HepG2 (cell line): ENCODE data around the gene FAM118A. TPM values are rescaled to one million over a fixed set of nuclear protein-coding genes. Genes with fewer than 3 reads are reported as not detected.

Experiments used
- AHDC1 ChIP-seq: sonication (generic); formaldehyde crosslinking; IDR thresholded peaks from 2 replicates; pipeline ENCODE4 v1.5.1; 2020; ENCODE audit warnings: mild to moderate bottlenecking, missing genetic modification reagents, borderline replicate concordance
- FOSL1 ChIP-seq: sonication (generic); formaldehyde crosslinking; IDR thresholded peaks from 2 replicates; pipeline ENCODE4 v1.9.0; 2021; ENCODE audit warnings: missing genetic modification reagents, borderline replicate concordance
- FOXK1 ChIP-seq: sonication (generic); formaldehyde crosslinking; IDR thresholded peaks from 2 replicates; pipeline ENCODE4 v1.4.0; 2020; ENCODE audit warnings: low read depth, missing genetic modification reagents, borderline replicate concordance
- MEIS1 ChIP-seq: sonication (generic); formaldehyde crosslinking; IDR thresholded peaks from 2 replicates; pipeline ENCODE4 v1.9.0; 2021; ENCODE audit warnings: mild to moderate bottlenecking, missing genetic modification reagents, moderate library complexity, borderline replicate concordance
- MXD1 ChIP-seq: sonication (generic); formaldehyde crosslinking; IDR thresholded peaks from 2 replicates; pipeline ENCODE4 v1.4.0; 2020; ENCODE audit warnings: mild to moderate bottlenecking, missing genetic modification reagents
- MYC ChIP-seq: sonication (generic); formaldehyde crosslinking; IDR thresholded peaks from 2 replicates; pipeline ENCODE4 v1.9.0; 2021; ENCODE audit warnings: missing genetic modification reagents, borderline replicate concordance
- MZF1 ChIP-seq: sonication (generic); formaldehyde crosslinking; IDR thresholded peaks from 2 replicates; pipeline ENCODE4 v1.8.1; 2023; ENCODE audit warnings: mild to moderate bottlenecking, missing genetic modification reagents, borderline replicate concordance
- SMC3 ChIP-seq: IDR thresholded peaks from 2 replicates; pipeline ENCODE4 v1.6.1; 2011; ENCODE audit warnings: low read length, improper control_type of control experiment
- TFE3 ChIP-seq: IDR thresholded peaks from 2 replicates; pipeline ENCODE4 v1.6.1; 2016
- TRAFD1 ChIP-seq: sonication (generic); formaldehyde crosslinking; IDR thresholded peaks from 2 replicates; pipeline ENCODE4 v1.5.1; 2020; ENCODE audit warnings: missing genetic modification reagents, mild to moderate bottlenecking, borderline replicate concordance
- ZBTB49 ChIP-seq: sonication (generic); formaldehyde crosslinking; IDR thresholded peaks from 2 replicates; pipeline ENCODE4 v1.4.0; 2020; ENCODE audit warnings: missing genetic modification reagents, borderline replicate concordance
- ZNF639 ChIP-seq: conservative IDR thresholded peaks from 2 replicates; pipeline ENCODE4 v1.6.1; 2018; ENCODE audit warnings: missing genetic modification reagents
- ZNF776 ChIP-seq: sonication (generic); formaldehyde crosslinking; IDR thresholded peaks from 2 replicates; pipeline ENCODE4 v1.4.0; 2020; ENCODE audit warnings: mild to moderate bottlenecking, missing genetic modification reagents
- ZNF883 ChIP-seq: sonication (generic); formaldehyde crosslinking; IDR thresholded peaks from 2 replicates; pipeline ENCODE4 v1.5.1; 2020; ENCODE audit warnings: mild to moderate bottlenecking, missing genetic modification reagents; ENCODE audit errors: not compliant biosample characterization
- polyA plus RNA-seq, 8 experiments: library from polyadenylated mRNA; depleted of rRNA in 3 of 8; stranded (reverse) in 7 of 8; unstranded in 1 of 8; fragments of >200 nt; fragmentation: Illumina TruSeq in 4 of 8; extraction: Trizol in 4 of 8; gene quantifications; 2 replicates each; pipeline versions ENCODE4 v1.2.1 to v1.2.3, GENCODE V29; 2011 to 2016; ENCODE audit warnings: low read depth in 4 of 8, missing spikeins in 1 of 8, mixed read lengths in 1 of 8; ENCODE audit not compliant: insufficient read depth in 1 of 8
- total RNA-seq, 5 experiments: library from RNA; depleted of rRNA; stranded (reverse); fragments of >200 nt; fragmentation: Illumina TruSeq; extraction: Trizol; gene quantifications; 2 replicates each; pipeline ENCODE4 v1.2.3, GENCODE V29; 2016; ENCODE audit warnings: low read depth in 1 of 5

Gene FAM118A
- total and polyA plus RNA-seq, 2 of the 13 experiments (the other 11 are each of a cell fraction or from before 2014, with no cell fraction given) = 36.7 to 48.2 TPM

- TF ChIP-seq ZBTB49 (CRISPR knock-in tag) = no peak
- TF ChIP-seq MYC (CRISPR knock-in tag) = peak; percentile 87
- TF ChIP-seq ZNF639 (CRISPR knock-in tag) = no peak
- no peak for TF ChIP-seq MZF1
- no peak for TF ChIP-seq SMC3
- no peak for TF ChIP-seq MEIS1 (CRISPR knock-in tag)
- TF ChIP-seq AHDC1 = no peak
- TF ChIP-seq FOXK1 (CRISPR knock-in tag) = peak; percentile 55; the same call in 1 of the 2 replicates
- no peak for TF ChIP-seq FOSL1
- peak; percentile 93; the same call in 1 of the 2 replicates for TF ChIP-seq ZNF776 (CRISPR knock-in tag)
- TF ChIP-seq MXD1 (CRISPR knock-in tag) = peak; percentile 85
- no peak for TF ChIP-seq ZNF883 (CRISPR knock-in tag)
- TF ChIP-seq TFE3 (CRISPR knock-in tag) = no peak
- TF ChIP-seq TRAFD1 (CRISPR knock-in tag) = no peak
Observed at GRCh38 chr22:45309422-45310227, at the start of gene FAM118A (continued).
